GM21737 (cell line): ENCODE data around the gene LYPD4.
"Not testable (repeated sequence)": the region's sequence is repeated elsewhere in the genome, so short reads cannot be mapped to it uniquely, and the experiment has no call there.

Source experiments
- ATAC-seq: cut with Tn5 transposase; IDR thresholded peaks from one replicate; pipeline ENCODE4 v1.9.1; 2021; ENCODE audit warnings: mild to moderate bottlenecking, moderate library complexity; ENCODE audit not compliant: unreplicated experiment

The LYPD4 gene

GRCh38 chr19:41875973-41876372 lies 31.5 kb upstream of the LYPD4 start:
- ATAC-seq = not testable (repeated sequence)

GRCh38 chr19:41872775-41873647 lies 28.5 kb upstream of the LYPD4 start:
- no peak for ATAC-seq

DNA sequence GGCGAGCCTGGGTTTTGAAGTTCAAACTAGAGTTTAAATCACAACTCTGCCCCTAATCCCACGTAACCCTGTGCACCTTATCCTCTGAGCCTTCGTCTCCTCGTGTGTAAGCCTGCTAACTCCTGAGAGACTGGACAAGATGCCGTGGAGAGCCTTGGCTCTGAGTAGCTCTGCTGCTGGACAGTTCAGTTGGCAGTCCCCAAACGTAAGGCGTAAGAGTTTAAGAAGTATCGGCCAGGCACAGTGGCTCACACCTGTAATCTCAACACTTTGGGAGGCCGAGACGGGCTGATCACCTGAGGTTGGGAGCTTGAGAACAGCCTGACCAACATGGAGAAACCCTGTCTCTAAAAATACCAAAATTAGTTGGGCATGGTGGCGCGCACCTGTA lies 27.9 kb upstream of the LYPD4 start:
- ATAC-seq = no peak

DNA sequence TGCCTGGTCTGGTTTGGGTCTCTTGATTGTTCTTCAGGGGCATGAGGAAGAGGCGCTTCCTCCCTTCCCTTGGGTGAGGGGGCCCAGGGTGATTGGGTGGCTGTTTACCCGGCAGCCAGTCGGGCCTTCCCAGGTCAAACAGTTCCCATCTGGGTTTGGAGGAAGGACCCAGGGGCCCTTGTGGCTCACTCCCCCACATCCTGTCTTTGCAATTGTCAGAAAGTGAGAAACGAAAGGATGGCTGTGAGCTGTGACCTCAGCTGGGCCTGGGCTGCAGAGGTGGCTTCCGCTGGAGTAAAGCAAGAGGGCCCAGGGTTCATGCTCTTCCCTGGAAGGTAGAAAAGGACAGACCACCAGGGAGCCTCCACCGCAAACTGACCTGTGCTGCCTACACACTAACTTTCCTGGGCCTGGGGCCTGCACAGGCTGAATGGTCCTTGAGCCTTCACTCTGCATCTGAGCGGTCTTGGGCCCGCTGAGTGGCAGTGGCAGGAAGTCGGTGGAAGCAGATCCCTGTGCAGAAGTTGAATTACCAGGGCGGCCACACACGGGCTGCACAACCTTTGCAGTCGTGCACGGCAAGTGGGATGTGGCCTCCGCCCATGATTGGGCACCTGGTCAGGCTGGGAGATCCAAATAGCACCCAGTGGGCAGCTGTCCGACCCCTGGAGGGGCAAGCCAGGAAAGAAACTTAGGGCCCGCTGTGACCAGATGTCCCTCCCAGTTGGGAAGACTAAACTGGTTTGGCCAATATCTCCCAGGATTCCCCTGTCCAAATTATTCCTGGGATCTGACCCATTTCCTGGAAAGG lies 27.3 kb upstream of the LYPD4 start:
- peak; percentile 51 for ATAC-seq

DNA sequence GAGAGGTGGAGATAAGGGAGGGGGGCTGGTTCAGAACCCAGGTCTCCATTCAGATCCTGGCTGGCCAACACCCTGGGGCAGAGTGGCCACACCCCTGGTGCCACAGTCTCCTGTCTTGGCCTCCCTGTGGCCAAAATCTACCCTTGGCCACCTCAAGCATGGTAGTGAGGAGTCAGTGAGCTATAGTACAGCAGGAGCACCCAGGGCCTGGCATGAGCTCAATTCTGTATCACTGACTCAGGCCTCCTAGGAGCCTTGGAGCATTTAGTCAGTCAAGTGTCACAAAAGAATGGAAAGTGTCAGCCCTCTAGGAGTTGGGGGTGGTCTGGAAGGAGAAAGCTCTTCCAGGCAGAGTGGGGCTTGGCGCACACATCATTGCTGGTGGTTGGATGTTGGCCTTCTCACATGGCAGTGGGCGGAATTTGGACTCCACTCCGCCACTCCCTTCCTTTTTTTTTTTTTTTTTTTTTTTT lies 26.0 kb upstream of the LYPD4 start:
- no peak for ATAC-seq

- ATAC-seq = no peak
Observed at GRCh38 chr19:41869374-41869955, 25.0 kb upstream of the LYPD4 start.

- ATAC-seq = no peak
Observed at GRCh38 chr19:41868989-41869300, 24.5 kb upstream of the LYPD4 start.

DNA sequence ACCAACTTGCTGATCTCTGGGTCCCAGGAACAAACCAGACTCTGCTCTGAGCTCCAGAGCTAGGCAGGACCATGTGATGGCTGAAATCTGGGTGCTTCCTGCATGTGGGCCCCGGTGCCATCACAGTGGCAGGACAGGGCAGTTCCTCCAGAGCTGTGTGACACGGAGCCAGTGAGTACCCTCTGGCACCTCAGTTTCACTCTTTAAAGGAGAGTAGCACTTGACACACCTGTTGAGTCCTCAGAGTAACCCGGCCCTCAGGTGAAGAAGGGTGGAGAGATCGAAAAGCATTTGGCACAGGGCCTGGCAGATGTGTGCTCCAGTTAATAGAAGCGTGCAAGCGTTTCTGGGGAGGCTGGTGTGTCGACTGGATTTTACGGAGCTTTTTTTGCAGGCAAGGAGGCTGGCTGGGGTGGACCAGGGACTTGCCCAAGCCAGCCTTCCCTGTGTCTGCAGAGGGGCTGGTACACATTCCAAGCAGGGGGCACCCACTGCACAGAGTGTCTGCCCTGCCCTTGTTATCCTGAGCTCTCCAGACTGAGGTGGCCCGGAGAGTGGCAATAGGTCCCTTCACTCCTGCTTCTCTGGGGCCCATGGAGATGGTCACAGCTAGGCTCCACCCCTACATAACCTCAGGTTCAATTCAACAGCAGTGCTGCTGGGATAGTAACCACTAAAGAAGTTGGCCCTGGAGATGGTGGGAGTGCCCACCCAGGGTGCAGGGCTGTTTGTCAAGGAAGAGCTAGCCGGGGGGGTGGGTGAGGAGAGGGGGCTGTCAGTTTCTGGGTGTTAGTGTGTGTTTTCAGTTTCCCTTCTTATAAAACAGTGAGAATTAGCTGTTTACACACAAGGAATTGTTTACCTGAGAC lies 23.9 kb upstream of the LYPD4 start:
- ATAC-seq = no peak

DNA sequence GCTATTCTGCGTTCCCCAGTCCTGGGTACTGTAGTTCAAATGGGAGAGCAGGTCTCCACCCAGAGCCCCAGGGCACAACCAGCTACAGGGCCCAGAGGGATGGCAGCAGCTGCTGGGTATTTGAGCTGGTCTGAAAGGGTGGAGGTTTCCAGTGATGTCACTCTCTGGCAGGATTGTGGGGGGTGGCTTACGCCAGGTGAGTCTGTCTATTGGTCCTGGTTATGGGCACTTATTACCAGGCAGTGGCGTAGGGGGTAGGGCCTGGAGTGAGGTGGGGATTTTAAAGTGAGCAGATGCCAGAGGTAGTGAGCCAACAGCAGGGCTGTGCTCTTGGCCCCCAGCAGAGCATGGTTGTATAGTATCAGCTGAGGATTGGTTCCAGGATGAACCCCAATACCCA lies 21.8 kb upstream of the LYPD4 start:
- ATAC-seq = no peak

GRCh38 chr19:41864374-41864773 lies 19.9 kb upstream of the LYPD4 start:
- ATAC-seq = no peak

- no peak for ATAC-seq
Observed at GRCh38 chr19:41863209-41863931, 18.9 kb upstream of the LYPD4 start.

DNA sequence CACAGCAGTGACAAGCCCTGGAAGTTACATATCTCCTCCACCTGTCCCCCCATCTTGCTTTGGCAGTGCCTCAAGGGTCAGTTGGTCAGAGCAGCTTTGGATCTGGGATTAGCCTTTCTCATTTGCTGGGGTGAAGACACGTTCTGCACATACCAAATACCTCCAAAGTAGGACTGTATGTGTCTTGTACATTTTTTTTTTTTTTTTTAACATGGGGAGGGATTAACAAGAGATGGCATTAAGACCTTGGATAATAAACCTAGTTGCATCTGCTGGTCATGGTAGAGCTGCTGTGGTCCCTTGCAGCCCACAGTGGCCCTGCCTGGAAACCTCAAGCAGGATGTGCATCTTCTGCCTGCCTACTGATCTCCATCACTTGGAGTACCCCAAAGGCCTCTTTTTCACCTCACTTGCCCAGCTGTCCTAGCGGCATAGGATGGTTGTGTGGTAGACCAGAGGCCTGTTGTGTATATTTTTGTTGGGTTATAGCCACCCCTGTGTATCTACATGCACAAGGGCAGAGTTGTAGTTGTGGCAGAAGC lies 18.0 kb upstream of the LYPD4 start:
- ATAC-seq = no peak

- ATAC-seq = no peak
Observed at GRCh38 chr19:41861846-41862245, 17.4 kb upstream of the LYPD4 start.

DNA sequence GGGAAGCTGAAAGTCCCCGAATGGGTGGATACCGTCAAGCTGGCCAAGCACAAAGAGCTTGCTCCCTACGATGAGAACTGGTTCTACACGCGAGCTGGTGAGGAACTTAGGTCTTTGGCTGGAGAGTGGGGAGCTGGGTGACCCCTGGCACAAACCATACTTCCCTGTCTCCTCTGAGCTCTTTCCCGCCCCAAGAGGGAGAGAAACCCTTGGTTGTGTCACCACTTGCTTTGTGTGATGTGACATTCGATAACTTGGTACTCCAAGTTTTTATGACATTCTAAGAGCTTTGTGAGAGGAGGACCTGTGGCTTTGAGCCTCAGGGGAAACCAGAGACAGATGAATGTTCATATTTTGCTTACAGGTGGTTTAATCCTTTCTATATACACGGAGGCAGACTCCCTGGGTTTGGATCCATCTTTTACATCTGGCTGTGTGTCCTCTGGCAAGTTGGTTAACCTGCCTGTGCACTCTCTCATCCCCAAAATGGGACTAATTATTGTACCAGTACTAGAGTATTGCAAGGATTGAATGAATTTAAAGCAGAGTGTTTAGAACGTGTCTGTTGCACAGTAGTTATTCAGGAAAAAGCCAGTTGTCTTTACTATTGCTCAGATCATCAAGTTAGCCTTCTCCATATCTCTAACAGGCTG lies 16.8 kb upstream of the LYPD4 start:
- no peak for ATAC-seq

DNA sequence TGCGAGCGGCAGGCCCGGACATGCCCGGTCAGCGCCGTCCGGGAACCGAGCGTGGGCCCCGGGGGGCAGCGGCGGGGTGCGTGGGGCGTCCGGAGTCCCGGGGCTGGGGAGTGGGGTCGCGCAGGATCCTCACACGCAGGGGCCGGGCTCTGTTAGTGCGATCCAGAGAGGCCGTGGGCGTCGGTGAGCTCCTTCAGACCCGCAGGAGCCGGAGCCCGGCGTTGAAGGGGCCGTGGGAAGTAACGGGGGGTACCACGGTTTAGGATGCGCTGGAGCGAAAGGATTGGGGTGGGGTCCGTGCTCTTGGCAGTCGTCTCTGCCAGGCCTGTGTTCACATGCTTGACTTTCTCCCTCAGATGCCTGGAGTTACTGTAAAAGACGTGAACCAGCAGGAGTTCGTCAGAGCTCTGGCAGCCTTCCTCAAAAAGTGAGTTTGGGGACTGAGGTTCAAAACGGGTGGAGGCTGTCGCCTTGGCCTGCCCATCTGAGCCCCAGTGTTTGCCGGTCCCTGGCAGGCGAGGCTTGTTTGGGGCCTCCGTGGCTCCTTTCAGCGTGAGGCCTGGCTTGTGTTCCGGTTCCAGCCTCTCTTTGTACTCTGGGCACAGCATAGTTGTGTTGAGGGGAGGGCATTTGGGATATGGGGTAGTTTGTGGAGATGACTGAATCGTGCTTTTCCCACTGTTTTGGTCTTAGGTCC lies 16.1 kb upstream of the LYPD4 start:
- ATAC-seq = no peak

DNA sequence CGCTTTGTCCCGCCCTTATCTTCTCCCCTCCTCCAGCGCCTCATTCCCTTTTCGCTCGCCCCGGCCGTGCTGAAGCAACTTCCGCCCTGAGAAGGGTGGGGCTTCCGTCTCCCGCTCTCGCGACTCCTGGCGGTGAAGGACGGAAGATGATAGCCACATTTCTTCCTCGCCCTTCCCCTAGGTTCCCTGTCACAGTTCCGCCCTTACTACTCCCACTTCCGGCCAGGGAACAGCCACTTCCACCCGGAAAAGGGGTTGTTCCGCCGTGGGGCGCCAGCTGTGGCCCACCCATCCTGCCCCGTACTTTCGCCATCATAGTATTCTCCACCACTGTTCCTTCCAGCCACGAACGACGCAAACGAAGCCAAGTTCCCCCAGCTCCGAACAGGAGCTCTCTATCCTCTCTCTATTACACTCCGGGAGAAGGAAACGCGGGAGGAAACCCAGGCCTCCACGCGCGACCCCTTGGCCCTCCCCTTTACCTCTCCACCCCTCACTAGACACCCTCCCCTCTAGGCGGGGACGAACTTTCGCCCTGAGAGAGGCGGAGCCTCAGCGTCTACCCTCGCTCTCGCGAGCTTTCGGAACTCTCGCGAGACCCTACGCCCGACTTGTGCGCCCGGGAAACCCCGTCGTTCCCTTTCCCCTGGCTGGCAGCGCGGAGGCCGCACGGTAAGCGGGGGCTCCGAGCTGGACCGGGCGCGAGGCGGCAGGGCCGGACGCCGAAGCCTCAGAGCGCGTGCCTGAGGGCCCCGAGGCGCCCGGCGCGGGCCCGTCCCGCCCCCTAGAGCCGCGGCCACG lies 15.3 kb upstream of the LYPD4 start, which contains the start of gene RPS19:
Gene RPS19, plus strand, starts transcription at position 638 of the 801 bp plus-strand sequence. CDS start 520 bp downstream, outside the sequence.
- ATAC-seq = peak; percentile 72

- ATAC-seq = no peak
Observed at GRCh38 chr19:41859213-41859617, 14.7 kb upstream of the LYPD4 start.

GRCh38 chr19:41853768-41854167 lies 9.3 kb upstream of the LYPD4 start:
- ATAC-seq = no peak
